ENCODE results near the gene PPP2R3A. TPM values are rescaled to one million over a fixed set of nuclear protein-coding genes. Genes with fewer than 3 reads are reported as not detected.
"Not testable (repeated sequence)": the region's sequence is repeated elsewhere in the genome, so short reads cannot be mapped to it uniquely, and the experiment has no call there.

Gene PPP2R3A
- total RNA-seq, 2 donors from 2014 or later: 9.0 to 25.9 TPM

- intact Hi-C loops (cut with DNase I): no loop called here
- DNase-seq (ENCODE audit: low spot score): no peak
- H3K4me1 ChIP-seq (replicated peaks): no peaks in the 10 kb centered on the region
- H3K4me3 ChIP-seq: no peak overlapping the region
- H3K27ac ChIP-seq: no peak overlapping the region
- TF ChIP-seq POLR2A (IDR thresholded peaks at IDR 0.05) (no peak), POLR2AphosphoS5 (IDR thresholded peaks at IDR 0.05) (no peak)
- TF ChIP-seq, protein P1, sequence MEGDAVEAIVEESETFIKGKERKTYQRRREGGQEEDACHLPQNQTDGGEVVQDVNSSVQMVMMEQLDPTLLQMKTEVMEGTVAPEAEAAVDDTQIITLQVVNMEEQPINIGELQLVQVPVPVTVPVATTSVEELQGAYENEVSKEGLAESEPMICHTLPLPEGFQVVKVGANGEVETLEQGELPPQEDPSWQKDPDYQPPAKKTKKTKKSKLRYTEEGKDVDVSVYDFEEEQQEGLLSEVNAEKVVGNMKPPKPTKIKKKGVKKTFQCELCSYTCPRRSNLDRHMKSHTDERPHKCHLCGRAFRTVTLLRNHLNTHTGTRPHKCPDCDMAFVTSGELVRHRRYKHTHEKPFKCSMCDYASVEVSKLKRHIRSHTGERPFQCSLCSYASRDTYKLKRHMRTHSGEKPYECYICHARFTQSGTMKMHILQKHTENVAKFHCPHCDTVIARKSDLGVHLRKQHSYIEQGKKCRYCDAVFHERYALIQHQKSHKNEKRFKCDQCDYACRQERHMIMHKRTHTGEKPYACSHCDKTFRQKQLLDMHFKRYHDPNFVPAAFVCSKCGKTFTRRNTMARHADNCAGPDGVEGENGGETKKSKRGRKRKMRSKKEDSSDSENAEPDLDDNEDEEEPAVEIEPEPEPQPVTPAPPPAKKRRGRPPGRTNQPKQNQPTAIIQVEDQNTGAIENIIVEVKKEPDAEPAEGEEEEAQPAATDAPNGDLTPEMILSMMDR (IDR thresholded peaks at IDR 0.05): no peak
- H3K36me3 ChIP-seq: no peaks in the 10 kb centered on the region
- no peaks in the 10 kb centered on the region for H3K27me3 ChIP-seq (replicated peaks; ENCODE audit: insufficient read depth)
- H3K9me3 ChIP-seq: no peaks in the 10 kb centered on the region
Observed at GRCh38 chr3:136161516-136161915, 196.0 kb downstream of the PPP2R3A start.

DNA sequence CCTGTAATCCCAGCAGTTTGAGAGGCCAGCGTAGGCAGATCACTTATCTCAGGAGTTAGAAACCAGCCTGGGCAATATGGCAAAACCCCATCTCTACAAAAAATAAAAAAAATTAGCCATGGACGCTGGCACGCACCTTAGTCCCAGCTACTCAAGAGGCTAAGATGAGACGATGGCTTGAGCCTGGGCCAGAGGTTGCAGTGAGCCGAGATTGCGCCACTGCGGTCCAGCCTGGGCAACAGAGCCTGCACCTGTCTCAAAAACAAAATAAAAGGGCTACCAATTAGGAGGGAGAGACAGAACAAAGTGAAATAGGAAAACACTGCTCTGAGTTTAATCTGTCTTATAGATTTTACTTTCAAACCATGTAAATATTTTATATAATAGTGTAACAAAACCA, 196.8 kb downstream of the PPP2R3A start:
- Histone ChIP-seq H3K4me3 (no peak overlapping the region), H3K4me1 (replicated peaks) (no peaks in the 10 kb centered on the region), H3K27me3 (replicated peaks; ENCODE audit: insufficient read depth) (no peaks in the 10 kb centered on the region), H3K27ac (no peak overlapping the region), H3K9me3 (no peaks in the 10 kb centered on the region), H3K36me3 (no peaks in the 10 kb centered on the region)
- DNase-seq (ENCODE audit: low spot score): no peak
- TF ChIP-seq POLR2A (IDR thresholded peaks at IDR 0.05) (no peak), POLR2AphosphoS5 (IDR thresholded peaks at IDR 0.05) (no peak)
- TF ChIP-seq, protein P1 (IDR thresholded peaks at IDR 0.05): no peak
- intact Hi-C loops (cut with DNase I): no loop called here
- 98% methylated on average over 7 of the region's 7 CpGs for WGBS

- intact Hi-C loops (cut with DNase I); DNase-seq (ENCODE audit: low spot score); H3K4me1 ChIP-seq (replicated peaks); H3K27ac ChIP-seq; H3K27me3 ChIP-seq (replicated peaks; ENCODE audit: insufficient read depth); H3K9me3 ChIP-seq; H3K36me3 ChIP-seq; H3K4me3 ChIP-seq: not testable (repeated sequence)
Observed at GRCh38 chr3:136163607-136164006, 198.1 kb downstream of the PPP2R3A start.

- Histone ChIP-seq H3K27ac (no peak overlapping the region), H3K36me3 (no peaks in the 10 kb centered on the region), H3K4me3 (no peak overlapping the region), H3K4me1 (replicated peaks) (no peaks in the 10 kb centered on the region), H3K9me3 (no peaks in the 10 kb centered on the region), H3K27me3 (replicated peaks; ENCODE audit: insufficient read depth) (no peaks in the 10 kb centered on the region)
- intact Hi-C loops (cut with DNase I): no loop called here
- 28% methylated on average over 3 of the region's 3 CpGs for WGBS
- no peak for DNase-seq (ENCODE audit: low spot score)
- TF ChIP-seq POLR2A (IDR thresholded peaks at IDR 0.05): no peak
- TF ChIP-seq POLR2AphosphoS5 (IDR thresholded peaks at IDR 0.05): peak; percentile 17
Observed at GRCh38 chr3:136166507-136166906, 201.0 kb downstream of the PPP2R3A start.

DNA sequence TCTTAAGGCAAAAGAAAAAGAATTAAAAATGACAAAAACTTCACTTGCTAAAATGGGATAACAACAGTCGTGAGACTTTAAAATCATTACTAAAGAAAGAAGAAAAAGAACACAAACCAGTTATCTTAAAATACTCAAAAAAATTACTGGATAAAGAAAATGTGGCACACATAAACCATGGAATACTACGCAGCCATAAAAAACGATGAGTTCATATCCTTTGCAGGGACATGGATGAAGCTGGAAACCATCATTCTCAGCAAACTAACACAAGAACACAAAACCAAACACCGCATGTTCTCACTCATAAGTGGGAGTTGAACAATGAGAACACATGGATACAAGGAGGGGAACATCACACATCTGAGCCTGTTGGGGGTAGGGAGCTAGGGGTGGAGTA, 202.7 kb downstream of the PPP2R3A start:
- H3K4me1 ChIP-seq (replicated peaks); DNase-seq (ENCODE audit: low spot score); H3K9me3 ChIP-seq; intact Hi-C loops (cut with DNase I); H3K4me3 ChIP-seq; H3K36me3 ChIP-seq; H3K27ac ChIP-seq; H3K27me3 ChIP-seq (replicated peaks; ENCODE audit: insufficient read depth): not testable (repeated sequence)
- 97% methylated on average over 4 of the region's 4 CpGs for WGBS

- H3K27ac ChIP-seq: no peak overlapping the region
- WGBS: 77% methylated on average over 1 of the region's 1 CpG
- no peak overlapping the region for H3K4me3 ChIP-seq
- H3K27me3 ChIP-seq (replicated peaks; ENCODE audit: insufficient read depth): no peaks in the 10 kb centered on the region
- TF ChIP-seq POLR2A (IDR thresholded peaks at IDR 0.05): no peak
- TF ChIP-seq POLR2AphosphoS5 (IDR thresholded peaks at IDR 0.05): no peak
- TF ChIP-seq, protein P1 (IDR thresholded peaks at IDR 0.05): no peak
- intact Hi-C loops (cut with DNase I): no loop called here
- H3K9me3 ChIP-seq: no peaks in the 10 kb centered on the region
- no peaks in the 10 kb centered on the region for H3K36me3 ChIP-seq
- DNase-seq (ENCODE audit: low spot score): no peak
- H3K4me1 ChIP-seq (replicated peaks): no peaks in the 10 kb centered on the region
Observed at GRCh38 chr3:136171097-136171542, 205.6 kb downstream of the PPP2R3A start.

Measured in prostate gland (tissue), 2 donors.